Activated naive CD8-positive, alpha-beta T cell treated with anti-CD3 and anti-CD28 coated beads, Interleukin-2, amount 10 ng/mL, durations not matched to agents 7 days and 5 days (primary cell): ENCODE results near the gene INTU. TPM values are rescaled to one million over a fixed set of nuclear protein-coding genes. Genes with fewer than 3 reads are reported as not detected.
"Not testable (repeated sequence)": the region's sequence is repeated elsewhere in the genome, so short reads cannot be mapped to it uniquely, and the experiment has no call there.

Experiments
- ATAC-seq: fragments of 150-1000 bp; cut with Tn5 transposase; one replicate; pipeline ENCODE4 v1.10.0; 2021; ENCODE audit warnings: low read depth, moderate library complexity
- POLR2A ChIA-PET: fragments of 350-600 bp; sonication (Branson Sonifier 250); formaldehyde crosslinking; loops from one replicate; lab custom pipeline; 2021; ENCODE audit warnings: antibody characterized with exemption; lab: Charles Lee
- DNase-seq: peaks from one replicate; pipeline ENCODE4 v3.0.0; 2021
- H3K27ac Mint-ChIP-seq: one replicate; pipeline ENCODE4 v1.8.0; 2022; ENCODE audit warnings: mild to moderate bottlenecking, mixed read lengths
- H3K27me3 Mint-ChIP-seq: one replicate; pipeline ENCODE4 v1.8.0; 2022; ENCODE audit warnings: mild to moderate bottlenecking, moderate library complexity, mixed read lengths
- H3K36me3 Mint-ChIP-seq: one replicate; pipeline ENCODE4 v1.8.0; 2021; ENCODE audit warnings: mild to moderate bottlenecking, mixed read lengths
- H3K4me1 Mint-ChIP-seq: one replicate; pipeline ENCODE4 v1.8.0; 2021; ENCODE audit warnings: mixed read lengths
- H3K4me3 Mint-ChIP-seq: one replicate; pipeline ENCODE4 v1.8.0; 2022; ENCODE audit warnings: mild to moderate bottlenecking, moderate library complexity, mixed read lengths
- H3K9me3 Mint-ChIP-seq: one replicate; pipeline ENCODE4 v1.8.0; 2021; ENCODE audit warnings: mixed read lengths
- total RNA-seq, 2 experiments: library from RNA; stranded (reverse); gene quantifications; one replicate each; pipeline ENCODE4 v1.2.3, GENCODE V29; 2021

INTU gene
- total RNA-seq, 2 experiments from 2014 or later, result 0.06 to 0.17 TPM

- DNase-seq (peak; percentile 36), ATAC-seq (peak; percentile 75)
- POLR2A ChIA-PET, result no interaction called here
- Mint-ChIP-seq H3K4me3 (peak overlapping the region; percentile 65), H3K4me1 (peaks cover 3% of the 10 kb centered on the region), H3K9me3 (peaks cover 4% of the 10 kb centered on the region), H3K36me3 (no peaks in the 10 kb centered on the region), H3K27me3 (peaks cover 52% of the 10 kb centered on the region), H3K27ac (no peak overlapping the region)
Observed at GRCh38 chr4:127622921-127623796, 9.6 kb upstream of the INTU start.

DNA sequence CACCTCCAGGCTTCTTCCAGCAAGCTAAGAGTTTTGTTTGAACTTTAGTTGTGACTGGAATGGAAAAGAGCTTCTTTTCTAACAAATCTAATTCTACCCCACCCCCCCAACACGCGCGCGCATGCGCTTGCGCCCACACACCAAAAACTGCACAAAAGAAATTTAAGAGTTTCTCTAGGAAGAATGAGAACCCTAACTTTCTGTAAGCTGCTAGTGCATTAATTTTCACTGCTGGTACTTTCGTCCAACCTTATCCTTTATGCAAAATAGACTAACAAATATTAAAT lies 9.0 kb upstream of the INTU start:
- Mint-ChIP-seq H3K4me1 (peaks cover 3% of the 10 kb centered on the region), H3K27ac (no peak overlapping the region), H3K36me3 (no peaks in the 10 kb centered on the region), H3K27me3 (peaks cover 56% of the 10 kb centered on the region), H3K4me3 (peak overlapping the region; percentile 65), H3K9me3 (peaks cover 2% of the 10 kb centered on the region)
- POLR2A ChIA-PET, result no interaction called here
- ATAC-seq (no peak), DNase-seq (no peak)

DNA sequence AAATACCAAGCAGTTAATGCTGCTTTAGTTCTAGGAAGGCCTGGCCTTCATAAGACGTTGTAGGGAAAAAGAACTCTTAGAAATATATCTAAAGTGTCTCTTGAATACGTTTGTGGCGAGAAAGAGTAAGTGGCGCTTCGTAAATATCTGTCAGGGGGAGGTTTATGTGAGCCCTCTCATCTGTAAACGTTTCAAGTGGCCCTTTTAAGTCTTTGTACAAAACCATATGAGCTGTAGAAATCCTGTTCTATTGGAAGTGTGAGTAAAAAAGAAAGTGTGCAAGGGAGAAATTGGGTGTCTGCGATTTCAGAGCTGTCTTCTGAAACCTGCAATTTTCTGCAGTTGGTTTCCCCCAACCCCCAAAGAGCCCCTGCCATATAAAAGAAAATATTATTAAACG lies 8.6 kb upstream of the INTU start:
- H3K4me3 Mint-ChIP-seq, result peak overlapping the region; percentile 65
- POLR2A ChIA-PET, result no interaction called here

DNA sequence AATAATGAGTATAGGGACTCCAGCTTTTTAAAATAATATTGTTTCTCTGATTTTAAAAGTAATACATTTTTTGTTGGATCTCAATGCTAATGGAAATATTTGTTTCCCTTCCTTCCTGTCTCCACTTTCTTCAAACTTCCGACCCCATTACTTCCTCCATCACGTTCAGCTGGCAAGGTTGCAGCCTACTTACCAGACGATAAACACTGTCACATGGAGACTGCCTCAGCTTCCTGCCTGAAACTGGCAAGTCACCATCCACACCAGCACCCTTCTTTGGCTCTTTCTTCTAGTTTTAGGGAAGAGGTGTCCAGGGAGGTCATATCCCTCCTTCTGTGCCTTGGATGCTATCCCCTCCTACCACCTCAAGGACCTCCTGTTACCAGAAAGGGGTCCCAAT lies 3.4 kb upstream of the INTU start:
- Mint-ChIP-seq H3K27ac (no peak overlapping the region), H3K9me3 (no peaks in the 10 kb centered on the region), H3K36me3 (no peaks in the 10 kb centered on the region), H3K27me3 (peaks cover 43% of the 10 kb centered on the region), H3K4me3 (no peak overlapping the region), H3K4me1 (peaks cover 9% of the 10 kb centered on the region)
- POLR2A ChIA-PET, result no interaction called here
- no peak for ATAC-seq
- no peak for DNase-seq

More for the DNA sequence above, 8.6 kb upstream of the INTU start:
- peaks cover 3% of the 10 kb centered on the region for H3K4me1 Mint-ChIP-seq
- no peaks in the 10 kb centered on the region for H3K36me3 Mint-ChIP-seq
- DNase-seq, result no peak
- H3K27me3 Mint-ChIP-seq, result peaks cover 55% of the 10 kb centered on the region
- no peak overlapping the region for H3K27ac Mint-ChIP-seq
- H3K9me3 Mint-ChIP-seq, result no peaks in the 10 kb centered on the region
- ATAC-seq, result no peak

DNA sequence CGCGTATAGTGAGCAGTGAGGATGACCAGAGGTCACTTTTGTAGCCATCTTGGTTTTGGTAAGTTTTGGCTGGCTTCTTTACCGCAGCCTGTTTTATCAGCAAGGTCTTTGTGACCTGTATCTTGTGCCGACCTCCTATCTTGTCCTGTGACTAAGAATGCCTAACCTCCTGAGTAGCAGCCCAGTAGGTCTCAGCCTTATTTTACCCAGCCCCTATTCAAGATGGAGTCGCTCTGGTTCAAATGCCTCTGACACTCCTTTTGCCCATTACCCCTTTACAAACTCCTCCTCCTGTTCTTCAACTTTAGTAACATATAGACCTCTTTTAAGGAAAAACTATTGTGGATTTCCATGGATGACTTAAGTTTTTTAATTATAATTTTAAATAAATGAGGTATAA lies 2.6 kb upstream of the INTU start:
- Mint-ChIP-seq H3K36me3 (no peaks in the 10 kb centered on the region), H3K27ac (no peak overlapping the region), H3K4me1 (peaks cover 9% of the 10 kb centered on the region), H3K27me3 (peaks cover 36% of the 10 kb centered on the region), H3K4me3 (no peak overlapping the region), H3K9me3 (no peaks in the 10 kb centered on the region)
- DNase-seq (no peak), ATAC-seq (no peak)
- POLR2A ChIA-PET, result no interaction called here

GRCh38 chr4:127631420-127631819 lies 1.3 kb upstream of the INTU start:
- peaks cover 9% of the 10 kb centered on the region for H3K4me1 Mint-ChIP-seq
- DNase-seq (no peak), ATAC-seq (no peak)
- H3K36me3 Mint-ChIP-seq, result no peaks in the 10 kb centered on the region
- H3K9me3 Mint-ChIP-seq, result no peaks in the 10 kb centered on the region
- no peak overlapping the region for H3K27ac Mint-ChIP-seq
- peaks cover 43% of the 10 kb centered on the region for H3K27me3 Mint-ChIP-seq
- no peak overlapping the region for H3K4me3 Mint-ChIP-seq
- POLR2A ChIA-PET, result no interaction called here

DNA sequence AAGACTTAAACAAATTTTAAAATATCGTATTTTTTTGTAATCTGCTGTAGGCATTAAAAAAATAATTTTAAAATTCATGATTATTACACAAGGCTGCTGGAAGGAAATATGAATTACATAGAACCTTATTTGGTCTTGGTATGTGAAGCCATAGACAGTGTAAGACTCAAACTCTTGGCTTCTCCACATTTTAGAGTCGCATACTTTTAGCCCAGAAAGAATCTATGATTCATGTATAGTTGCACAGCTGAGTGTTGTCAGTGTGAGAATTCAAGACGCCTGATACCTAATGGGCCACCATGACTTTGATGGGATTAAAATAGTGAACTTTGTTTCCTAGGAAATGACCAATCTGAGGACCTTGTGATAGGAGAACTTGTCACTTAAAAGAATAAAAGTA lies 1.4 kb downstream of the INTU start:
- H3K9me3 Mint-ChIP-seq, result no peaks in the 10 kb centered on the region
- H3K27me3 Mint-ChIP-seq, result peaks cover 28% of the 10 kb centered on the region
- no peak overlapping the region for H3K27ac Mint-ChIP-seq
- H3K36me3 Mint-ChIP-seq, result no peaks in the 10 kb centered on the region
- peaks cover 9% of the 10 kb centered on the region for H3K4me1 Mint-ChIP-seq
- ATAC-seq (no peak), DNase-seq (no peak)
- POLR2A ChIA-PET, result no interaction called here
- no peak overlapping the region for H3K4me3 Mint-ChIP-seq

- no peak for DNase-seq
- POLR2A ChIA-PET, result no interaction called here
- H3K36me3 Mint-ChIP-seq, result no peaks in the 10 kb centered on the region
- no peaks in the 10 kb centered on the region for H3K9me3 Mint-ChIP-seq
- peaks cover 2% of the 10 kb centered on the region for H3K27me3 Mint-ChIP-seq
- ATAC-seq, result no peak
- H3K4me1 Mint-ChIP-seq, result no peaks in the 10 kb centered on the region
- no peak overlapping the region for H3K4me3 Mint-ChIP-seq
- H3K27ac Mint-ChIP-seq, result no peak overlapping the region
Observed at GRCh38 chr4:127641524-127641923, 8.8 kb downstream of the INTU start.

DNA sequence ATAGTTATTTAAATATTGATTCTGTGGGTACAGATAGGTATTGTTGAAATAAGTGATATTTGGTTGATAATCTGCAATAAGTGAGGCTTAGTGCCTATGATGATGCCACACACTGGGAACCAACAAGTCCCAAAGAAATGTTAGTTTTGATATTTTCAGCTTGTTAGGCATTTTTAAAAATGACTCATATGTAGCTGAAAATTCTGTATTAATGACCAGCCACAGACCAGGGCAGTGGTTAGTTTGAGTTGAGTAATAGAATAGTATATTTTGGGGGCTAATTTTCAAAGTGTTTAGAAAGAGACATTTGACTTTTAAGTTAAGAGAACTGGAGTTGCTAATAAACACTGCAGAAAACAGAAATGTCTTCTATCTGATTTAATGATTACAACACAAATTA lies 9.4 kb downstream of the INTU start:
- POLR2A ChIA-PET, result no interaction called here
- Mint-ChIP-seq H3K27me3 (peaks cover 2% of the 10 kb centered on the region), H3K27ac (no peak overlapping the region), H3K9me3 (no peaks in the 10 kb centered on the region), H3K36me3 (no peaks in the 10 kb centered on the region), H3K4me3 (no peak overlapping the region), H3K4me1 (no peaks in the 10 kb centered on the region)
- no peak for ATAC-seq
- DNase-seq, result no peak

DNA sequence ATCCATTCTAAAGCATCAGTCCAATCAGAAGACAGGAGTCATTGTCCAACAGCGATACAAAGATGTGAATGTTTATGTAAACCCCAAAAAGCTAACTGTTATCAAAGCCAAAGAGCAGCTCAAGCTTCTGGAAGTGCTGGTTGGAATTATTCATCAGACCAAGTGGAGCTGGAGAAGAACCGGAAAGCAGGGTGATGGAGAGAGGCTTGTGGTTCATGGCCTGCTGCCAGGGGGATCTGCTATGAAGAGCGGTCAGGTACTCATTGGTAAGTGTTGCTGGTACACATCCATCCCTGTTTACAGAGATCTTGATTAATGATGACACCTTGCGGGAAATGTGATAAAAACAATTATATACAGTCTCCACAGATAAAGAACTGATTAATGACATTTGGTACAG lies 11.0 kb downstream of the INTU start:
- H3K4me3 Mint-ChIP-seq, result no peak overlapping the region
- H3K36me3 Mint-ChIP-seq, result no peaks in the 10 kb centered on the region
- no peak for DNase-seq
- no peaks in the 10 kb centered on the region for H3K4me1 Mint-ChIP-seq
- H3K9me3 Mint-ChIP-seq, result no peaks in the 10 kb centered on the region
- ATAC-seq, result no peak
- POLR2A ChIA-PET, result no interaction called here
- no peak overlapping the region for H3K27ac Mint-ChIP-seq
- no peaks in the 10 kb centered on the region for H3K27me3 Mint-ChIP-seq

DNA sequence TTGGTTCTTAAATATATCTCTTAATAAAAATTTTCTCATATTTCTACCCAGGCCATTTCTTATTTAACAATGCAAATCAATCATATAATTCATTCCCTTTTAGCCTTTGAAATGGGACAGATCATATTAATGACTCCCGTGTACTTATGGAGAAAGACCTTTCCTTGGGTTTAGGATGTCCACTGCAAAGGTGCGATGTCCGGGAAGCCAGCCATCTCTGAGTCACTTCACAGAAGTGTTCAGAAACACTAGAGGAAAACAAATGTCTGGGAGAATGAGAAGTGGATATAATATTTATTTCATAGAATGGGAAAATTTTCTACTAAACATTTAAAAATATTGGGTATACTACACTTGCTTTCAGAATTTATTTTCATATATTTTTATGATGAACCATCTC lies 15.3 kb downstream of the INTU start:
- Mint-ChIP-seq H3K9me3 (no peaks in the 10 kb centered on the region), H3K4me1 (no peaks in the 10 kb centered on the region)
- POLR2A ChIA-PET, result no interaction called here

GRCh38 chr4:127655590-127655989 lies 22.8 kb downstream of the INTU start:
- H3K4me3 Mint-ChIP-seq, H3K36me3 Mint-ChIP-seq, H3K27me3 Mint-ChIP-seq, H3K9me3 Mint-ChIP-seq, DNase-seq, H3K4me1 Mint-ChIP-seq, POLR2A ChIA-PET, H3K27ac Mint-ChIP-seq, ATAC-seq: not testable (repeated sequence)

More for the DNA sequence above, 15.3 kb downstream of the INTU start:
- no peak overlapping the region for H3K27ac Mint-ChIP-seq
- no peaks in the 10 kb centered on the region for H3K36me3 Mint-ChIP-seq
- no peak for ATAC-seq
- no peaks in the 10 kb centered on the region for H3K27me3 Mint-ChIP-seq
- no peak for DNase-seq
- no peak overlapping the region for H3K4me3 Mint-ChIP-seq

DNA sequence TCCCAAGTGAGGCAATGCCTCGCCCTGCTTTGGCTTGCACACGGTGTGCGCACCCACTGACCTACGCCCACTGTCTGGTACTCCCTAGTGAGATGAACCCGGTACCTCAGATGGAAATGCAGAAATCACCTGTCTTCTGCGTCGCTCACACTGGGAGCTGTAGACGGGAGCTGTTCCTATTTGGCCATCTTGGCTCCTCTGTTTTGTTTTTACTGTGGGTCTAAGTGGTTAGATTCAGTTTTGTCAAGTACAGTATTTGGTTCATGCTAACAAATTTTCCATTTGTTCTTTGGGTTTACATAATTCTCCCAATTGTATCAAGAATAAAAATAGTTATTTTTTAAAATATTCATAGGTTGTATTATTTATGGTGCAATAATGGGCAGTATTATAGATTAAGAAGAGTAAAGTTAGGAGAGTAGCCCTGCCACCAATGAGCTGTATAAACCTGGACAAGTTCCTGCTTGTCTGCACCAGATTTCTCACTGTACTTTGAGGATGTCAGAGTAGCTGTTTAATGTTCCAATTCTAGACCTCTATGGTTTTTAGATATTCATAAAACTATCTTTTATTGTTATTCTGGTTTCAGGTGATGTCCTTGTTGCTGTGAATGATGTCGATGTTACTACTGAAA lies 23.4 kb downstream of the INTU start:
- H3K4me1 Mint-ChIP-seq, result no peaks in the 10 kb centered on the region
- POLR2A ChIA-PET, result no interaction called here
- H3K9me3 Mint-ChIP-seq, result no peaks in the 10 kb centered on the region
- no peaks in the 10 kb centered on the region for H3K27me3 Mint-ChIP-seq
- DNase-seq (no peak), ATAC-seq (no peak)
- H3K27ac Mint-ChIP-seq, result no peak overlapping the region
- H3K4me3 Mint-ChIP-seq, result no peak overlapping the region
- H3K36me3 Mint-ChIP-seq, result no peaks in the 10 kb centered on the region

DNA sequence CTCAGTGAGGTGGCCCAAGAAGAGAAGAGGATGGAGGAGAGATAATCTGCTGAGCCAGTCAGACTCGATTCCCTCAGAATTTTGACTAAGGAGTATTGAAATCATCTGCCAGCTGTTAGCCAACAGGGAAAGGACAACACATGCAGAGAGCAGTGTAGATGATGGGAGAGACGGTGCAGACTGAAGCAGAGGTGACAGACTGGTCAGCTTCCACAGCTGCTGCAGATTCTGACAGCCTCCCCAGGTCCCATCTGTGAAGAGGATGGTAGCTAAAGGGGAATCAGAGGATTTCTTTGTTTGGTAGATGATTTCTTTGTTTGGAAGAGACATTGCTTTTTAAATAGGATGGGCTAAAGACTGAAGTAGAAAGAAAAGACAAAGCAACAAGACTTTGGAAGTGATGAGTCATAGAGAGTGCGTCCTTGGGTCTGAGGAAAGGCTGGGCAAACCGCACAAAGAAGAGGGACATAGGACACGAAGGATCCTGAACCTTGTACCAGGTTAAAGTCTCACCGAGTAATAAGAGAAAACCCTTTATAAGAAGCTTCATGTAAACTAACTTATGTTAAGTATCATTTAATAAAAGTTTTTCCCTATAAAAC lies 27.6 kb downstream of the INTU start:
- DNase-seq (no peak), ATAC-seq (no peak)
- Mint-ChIP-seq H3K27me3 (no peaks in the 10 kb centered on the region), H3K36me3 (no peaks in the 10 kb centered on the region), H3K27ac (no peak overlapping the region), H3K9me3 (no peaks in the 10 kb centered on the region), H3K4me3 (no peak overlapping the region), H3K4me1 (no peaks in the 10 kb centered on the region)
- POLR2A ChIA-PET, result no interaction called here
